ENCODE data around the gene UMAD1. TPM values are rescaled to one million over a fixed set of nuclear protein-coding genes. Genes with fewer than 3 reads are reported as not detected.

Gene UMAD1
- total RNA-seq, 6 experiments from 2014 or later, result 7.6 to 15.3 (median 9.5) TPM

GRCh38 chr7:7789551-7789988 is 149.0 kb downstream of the UMAD1 start:
- no peak overlapping the region for H3K4me3 ChIP-seq
- WGBS (ENCODE audit: insufficient coverage, low coverage, low lambda C conversion rate, missing lambda C conversion rate), result 89% methylated on average over 3 of the region's 3 CpGs

GRCh38 chr7:7790041-7790741 is 149.6 kb downstream of the UMAD1 start:
- ATAC-seq (no peak), DNase-seq (no peak)
- Histone ChIP-seq H3K27me3 (no peaks in the 10 kb centered on the region), H3K9me3 (no peaks in the 10 kb centered on the region), H3K4me3 (no peak overlapping the region), H3K4me1 (no peaks in the 10 kb centered on the region), H3K27ac (no peak overlapping the region), H3K36me3 (no peaks in the 10 kb centered on the region)
- TF ChIP-seq CTCF (IDR thresholded peaks at IDR 0.05), result no peak
- no peak for TF ChIP-seq POLR2A (IDR thresholded peaks at IDR 0.05)
- WGBS (ENCODE audit: insufficient coverage, low coverage, low lambda C conversion rate, missing lambda C conversion rate), result 88% methylated on average over 6 of the region's 6 CpGs
- intact Hi-C loops (cut with DNase I), result no loop called here

More at GRCh38 chr7:7789551-7789988, 149.0 kb downstream of the UMAD1 start:
- Histone ChIP-seq H3K9me3 (no peaks in the 10 kb centered on the region), H3K27me3 (no peaks in the 10 kb centered on the region), H3K36me3 (no peaks in the 10 kb centered on the region), H3K4me1 (no peaks in the 10 kb centered on the region), H3K27ac (no peak overlapping the region)
- DNase-seq (no peak), ATAC-seq (no peak)
- TF ChIP-seq CTCF (IDR thresholded peaks at IDR 0.05), result no peak
- TF ChIP-seq POLR2A (IDR thresholded peaks at IDR 0.05), result no peak
- intact Hi-C loops (cut with DNase I), result no loop called here

GRCh38 chr7:7791523-7791922 is 151.0 kb downstream of the UMAD1 start:
- WGBS (ENCODE audit: insufficient coverage, low coverage, low lambda C conversion rate, missing lambda C conversion rate), result 84% methylated on average over 5 of the region's 5 CpGs
- TF ChIP-seq POLR2A (IDR thresholded peaks at IDR 0.05), result no peak
- TF ChIP-seq CTCF (IDR thresholded peaks at IDR 0.05), result no peak
- no peak overlapping the region for H3K27ac ChIP-seq
- intact Hi-C loops (cut with DNase I), result no loop called here
- no peaks in the 10 kb centered on the region for H3K4me1 ChIP-seq
- no peak for DNase-seq
- H3K9me3 ChIP-seq, result no peaks in the 10 kb centered on the region
- no peak for ATAC-seq
- H3K4me3 ChIP-seq, result no peak overlapping the region
- H3K27me3 ChIP-seq, result no peaks in the 10 kb centered on the region
- H3K36me3 ChIP-seq, result no peaks in the 10 kb centered on the region

- no peaks in the 10 kb centered on the region for H3K4me1 ChIP-seq
- no peak overlapping the region for H3K4me3 ChIP-seq
- TF ChIP-seq CTCF (IDR thresholded peaks at IDR 0.05) (no peak), POLR2A (IDR thresholded peaks at IDR 0.05) (no peak)
- ATAC-seq (no peak), DNase-seq (no peak)
- WGBS (ENCODE audit: insufficient coverage, low coverage, low lambda C conversion rate, missing lambda C conversion rate), result 73% methylated on average over 1 of the region's 1 CpG
- intact Hi-C loops (cut with DNase I), result no loop called here
- no peaks in the 10 kb centered on the region for H3K36me3 ChIP-seq
- no peak overlapping the region for H3K27ac ChIP-seq
- H3K9me3 ChIP-seq, result no peaks in the 10 kb centered on the region
- no peaks in the 10 kb centered on the region for H3K27me3 ChIP-seq
Observed at GRCh38 chr7:7792056-7792455, 151.5 kb downstream of the UMAD1 start.
